ENCODE data around the gene PTPRM.

Gene PTPRM

DNA sequence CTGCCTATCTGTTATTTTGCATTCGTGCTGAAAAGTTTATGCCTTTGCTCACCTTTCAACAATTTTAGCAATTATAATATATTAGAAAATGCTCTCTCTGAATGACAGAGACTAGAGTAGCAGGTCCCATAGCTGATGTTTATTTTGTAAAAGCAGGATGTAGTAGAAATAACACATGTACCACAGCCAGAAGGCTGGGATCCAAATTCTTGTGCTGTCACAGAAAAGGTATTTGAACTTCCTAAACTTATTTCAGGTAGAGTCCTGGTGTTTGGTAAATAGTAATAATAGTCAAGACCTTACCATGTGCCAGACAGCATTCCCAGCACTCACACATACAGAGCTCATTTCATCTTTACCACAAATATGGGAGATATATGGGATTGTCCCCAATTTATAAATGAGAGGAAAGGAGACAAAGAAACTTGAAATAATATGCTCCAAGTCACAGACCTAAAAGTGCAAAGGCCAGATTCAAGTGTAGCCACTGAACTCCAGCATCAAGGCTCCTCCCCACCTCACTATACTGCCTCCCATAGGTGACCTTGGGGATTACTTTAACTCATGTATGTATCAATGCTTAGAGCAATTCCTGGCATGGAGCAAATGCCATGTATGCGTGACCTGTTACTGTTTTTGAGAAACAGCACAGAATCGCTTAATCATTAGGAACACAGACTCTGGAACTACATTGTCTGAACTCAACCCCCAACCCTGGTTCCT is 757.4 kb downstream of the PTPRM start:
- no peaks in the 10 kb centered on the region for H3K4me1 ChIP-seq (ENCODE audit: insufficient read depth, low read length, poor library complexity, severe bottlenecking)
- no peak overlapping the region for H3K4me2 ChIP-seq (ENCODE audit: low read depth, low read length, poor library complexity, severe bottlenecking)
- H3K36me3 ChIP-seq (ENCODE audit: insufficient read depth, low read length) = no peaks in the 10 kb centered on the region
- H3K79me2 ChIP-seq (ENCODE audit: insufficient read depth, low read length) = no peaks in the 10 kb centered on the region
- no peak overlapping the region for H3K9ac ChIP-seq (ENCODE audit: low read depth, low read length, poor library complexity, severe bottlenecking)
- no peak overlapping the region for H3K4me3 ChIP-seq (ENCODE audit: low read length, poor library complexity, severe bottlenecking)
- no peaks in the 10 kb centered on the region for H3K9me2 ChIP-seq (replicated peaks; ENCODE audit: low read depth, low read length)
- H4K20me1 ChIP-seq (ENCODE audit: insufficient read depth, low read length, poor library complexity, severe bottlenecking) = no peaks in the 10 kb centered on the region
- no peaks in the 10 kb centered on the region for H3K27me3 ChIP-seq (ENCODE audit: insufficient read depth, low read length, poor library complexity, severe bottlenecking)
- no peaks in the 10 kb centered on the region for H3F3A ChIP-seq (ENCODE audit: low read depth)
- TF ChIP-seq EZH2phosphoT487 (IDR thresholded peaks at IDR 0.05; ENCODE audit: borderline replicate concordance) = no peak
- TF ChIP-seq, protein P1, sequence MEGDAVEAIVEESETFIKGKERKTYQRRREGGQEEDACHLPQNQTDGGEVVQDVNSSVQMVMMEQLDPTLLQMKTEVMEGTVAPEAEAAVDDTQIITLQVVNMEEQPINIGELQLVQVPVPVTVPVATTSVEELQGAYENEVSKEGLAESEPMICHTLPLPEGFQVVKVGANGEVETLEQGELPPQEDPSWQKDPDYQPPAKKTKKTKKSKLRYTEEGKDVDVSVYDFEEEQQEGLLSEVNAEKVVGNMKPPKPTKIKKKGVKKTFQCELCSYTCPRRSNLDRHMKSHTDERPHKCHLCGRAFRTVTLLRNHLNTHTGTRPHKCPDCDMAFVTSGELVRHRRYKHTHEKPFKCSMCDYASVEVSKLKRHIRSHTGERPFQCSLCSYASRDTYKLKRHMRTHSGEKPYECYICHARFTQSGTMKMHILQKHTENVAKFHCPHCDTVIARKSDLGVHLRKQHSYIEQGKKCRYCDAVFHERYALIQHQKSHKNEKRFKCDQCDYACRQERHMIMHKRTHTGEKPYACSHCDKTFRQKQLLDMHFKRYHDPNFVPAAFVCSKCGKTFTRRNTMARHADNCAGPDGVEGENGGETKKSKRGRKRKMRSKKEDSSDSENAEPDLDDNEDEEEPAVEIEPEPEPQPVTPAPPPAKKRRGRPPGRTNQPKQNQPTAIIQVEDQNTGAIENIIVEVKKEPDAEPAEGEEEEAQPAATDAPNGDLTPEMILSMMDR (conservative IDR thresholded peaks at IDR 0.05; ENCODE audit: low read length) = peak; percentile 21; the same call in 1 of the 2 replicates
- no peaks in the 10 kb centered on the region for H3K9me3 ChIP-seq (ENCODE audit: insufficient read depth, low read depth, low read length)
- no peak overlapping the region for H2AFZ ChIP-seq (ENCODE audit: low read length)

DNA sequence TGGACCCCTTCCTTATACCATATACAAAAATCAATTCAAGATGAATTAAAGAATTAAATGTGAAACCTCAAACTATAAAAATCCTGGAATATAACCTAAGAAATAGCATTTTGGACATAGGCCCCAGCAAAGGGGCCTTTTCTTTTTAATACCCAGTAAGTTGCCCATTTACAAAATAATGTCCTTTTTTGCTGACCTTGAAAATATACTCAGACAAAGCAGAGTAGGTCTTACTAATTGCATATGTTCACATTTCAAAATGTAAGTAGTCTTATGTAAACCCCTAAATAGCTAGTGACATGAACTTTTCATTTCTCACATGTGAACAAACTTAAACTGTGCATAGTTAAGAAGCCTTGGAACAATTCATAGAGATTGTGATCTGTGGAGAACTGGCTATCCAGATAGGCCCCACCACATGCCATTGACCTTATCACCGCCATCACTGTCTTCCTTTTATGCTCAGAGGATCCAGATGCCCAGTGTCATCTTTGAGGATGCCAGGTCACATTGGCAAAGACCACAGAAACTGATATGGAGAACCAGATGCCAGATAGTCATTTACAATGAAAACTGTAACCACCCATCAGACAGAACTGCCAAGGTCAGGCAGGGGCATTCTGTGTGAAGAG is 759.8 kb downstream of the PTPRM start:
- no peak overlapping the region for H3K4me2 ChIP-seq (ENCODE audit: low read depth, low read length, poor library complexity, severe bottlenecking)
- H3K4me1 ChIP-seq (ENCODE audit: insufficient read depth, low read length, poor library complexity, severe bottlenecking) = no peaks in the 10 kb centered on the region
- no peaks in the 10 kb centered on the region for H3K9me2 ChIP-seq (replicated peaks; ENCODE audit: low read depth, low read length)
- H3K27me3 ChIP-seq (ENCODE audit: insufficient read depth, low read length, poor library complexity, severe bottlenecking) = no peaks in the 10 kb centered on the region
- TF ChIP-seq, protein P1 (conservative IDR thresholded peaks at IDR 0.05; ENCODE audit: low read length) = no peak
- TF ChIP-seq EZH2phosphoT487 (IDR thresholded peaks at IDR 0.05; ENCODE audit: borderline replicate concordance) = no peak
- H3K9me3 ChIP-seq (ENCODE audit: insufficient read depth, low read depth, low read length) = no peaks in the 10 kb centered on the region
- no peak overlapping the region for H2AFZ ChIP-seq (ENCODE audit: low read length)
- H3K4me3 ChIP-seq (ENCODE audit: low read length, poor library complexity, severe bottlenecking) = no peak overlapping the region
- no peaks in the 10 kb centered on the region for H3F3A ChIP-seq (ENCODE audit: low read depth)
- H3K36me3 ChIP-seq (ENCODE audit: insufficient read depth, low read length) = no peaks in the 10 kb centered on the region
- no peaks in the 10 kb centered on the region for H3K79me2 ChIP-seq (ENCODE audit: insufficient read depth, low read length)
- no peaks in the 10 kb centered on the region for H4K20me1 ChIP-seq (ENCODE audit: insufficient read depth, low read length, poor library complexity, severe bottlenecking)
- no peak overlapping the region for H3K9ac ChIP-seq (ENCODE audit: low read depth, low read length, poor library complexity, severe bottlenecking)

DNA sequence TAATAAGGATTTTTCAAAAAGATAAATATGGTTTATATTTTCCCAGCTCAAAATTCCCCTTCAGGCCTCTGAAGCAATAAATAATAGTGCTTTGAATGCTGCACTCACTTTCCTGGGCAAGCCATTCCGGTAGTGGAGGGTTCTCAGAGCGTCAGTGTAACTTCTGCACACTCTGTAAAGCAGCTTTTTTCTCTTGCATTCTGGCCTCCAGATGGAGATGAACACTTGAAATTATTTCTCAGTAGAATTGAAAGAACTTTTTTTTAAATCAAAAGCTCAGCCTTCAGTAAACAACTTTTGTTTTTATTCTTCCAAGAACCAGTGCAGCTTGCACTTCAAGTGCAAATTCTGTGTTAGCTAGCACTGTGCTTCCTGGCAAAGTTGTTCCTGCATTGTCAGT is 761.0 kb downstream of the PTPRM start:
- H3K9ac ChIP-seq (ENCODE audit: low read depth, low read length, poor library complexity, severe bottlenecking) = no peak overlapping the region
- no peak overlapping the region for H2AFZ ChIP-seq (ENCODE audit: low read length)
- H3K79me2 ChIP-seq (ENCODE audit: insufficient read depth, low read length) = no peaks in the 10 kb centered on the region
- H3K4me1 ChIP-seq (ENCODE audit: insufficient read depth, low read length, poor library complexity, severe bottlenecking) = no peaks in the 10 kb centered on the region
- TF ChIP-seq, protein P1 (conservative IDR thresholded peaks at IDR 0.05; ENCODE audit: low read length) = no peak
- no peak for TF ChIP-seq EZH2phosphoT487 (IDR thresholded peaks at IDR 0.05; ENCODE audit: borderline replicate concordance)
- no peaks in the 10 kb centered on the region for H3K27me3 ChIP-seq (ENCODE audit: insufficient read depth, low read length, poor library complexity, severe bottlenecking)
- no peaks in the 10 kb centered on the region for H4K20me1 ChIP-seq (ENCODE audit: insufficient read depth, low read length, poor library complexity, severe bottlenecking)
- no peaks in the 10 kb centered on the region for H3K36me3 ChIP-seq (ENCODE audit: insufficient read depth, low read length)
- H3K9me2 ChIP-seq (replicated peaks; ENCODE audit: low read depth, low read length) = no peaks in the 10 kb centered on the region
- H3K9me3 ChIP-seq (ENCODE audit: insufficient read depth, low read depth, low read length) = no peaks in the 10 kb centered on the region
- H3F3A ChIP-seq (ENCODE audit: low read depth) = no peaks in the 10 kb centered on the region
- H3K4me2 ChIP-seq (ENCODE audit: low read depth, low read length, poor library complexity, severe bottlenecking) = no peak overlapping the region
- H3K4me3 ChIP-seq (ENCODE audit: low read length, poor library complexity, severe bottlenecking) = no peak overlapping the region

All from Loucy (cell line).